SW 1271 (cell line): Measurements from ENCODE around the gene OR5AC2.

Experiments used
- DNase-seq, 2 experiments: peaks; one replicate each; lab custom pipeline; 2025; lab: John Stamatoyannopoulos, UW

Gene OR5AC2

GRCh38 chr3:98086873-98087272 is at the start of gene OR5AC2:
Gene OR5AC2, plus strand, starts transcription at chr3:98087173. Its CDS starts 0 bp downstream, at chr3:98087173.
- DNase-seq = no peak

- DNase-seq = no peak
These were observed 48.7 kb upstream of the OR5AC2 start for GRCh38 chr3:98038286-98038685.

- DNase-seq = no peak
These were observed 48.1 kb upstream of the OR5AC2 start for GRCh38 chr3:98038876-98039275.

GRCh38 chr3:98039322-98040024 is 47.5 kb upstream of the OR5AC2 start:
- DNase-seq = peak; percentile 35 to 88

GRCh38 chr3:98041350-98041749 is 45.6 kb upstream of the OR5AC2 start:
- DNase-seq = no peak

GRCh38 chr3:98048586-98048985 is 38.4 kb upstream of the OR5AC2 start:
- DNase-seq = no peak

GRCh38 chr3:98049271-98049670 is 37.7 kb upstream of the OR5AC2 start:
- no peak for DNase-seq

GRCh38 chr3:98056035-98056434 is 30.9 kb upstream of the OR5AC2 start:
- no peak for DNase-seq

GRCh38 chr3:98057631-98058030 is 29.3 kb upstream of the OR5AC2 start:
- no peak for DNase-seq

- DNase-seq = no peak
These were observed 28.6 kb upstream of the OR5AC2 start for GRCh38 chr3:98058244-98058960.

- DNase-seq = no peak
These were observed 18.1 kb upstream of the OR5AC2 start for GRCh38 chr3:98068824-98069223.

- no peak for DNase-seq
These were observed 16.1 kb upstream of the OR5AC2 start for GRCh38 chr3:98070840-98071239.

- DNase-seq = no peak
These were observed 13.5 kb upstream of the OR5AC2 start for GRCh38 chr3:98073486-98073885.

GRCh38 chr3:98095882-98096281 is 8.9 kb downstream of the OR5AC2 start:
- DNase-seq = no peak

- no peak for DNase-seq
These were observed 12.9 kb downstream of the OR5AC2 start for GRCh38 chr3:98099848-98100247.

- no peak for DNase-seq
These were observed 21.2 kb downstream of the OR5AC2 start for GRCh38 chr3:98108162-98108561.

GRCh38 chr3:98109807-98110549 is 23.0 kb downstream of the OR5AC2 start:
- DNase-seq = no peak

- DNase-seq = no peak
These were observed 23.6 kb downstream of the OR5AC2 start for GRCh38 chr3:98110550-98110908.

GRCh38 chr3:98114264-98114663 is 27.3 kb downstream of the OR5AC2 start:
- DNase-seq = no peak

- DNase-seq = no peak
These were observed 28.7 kb downstream of the OR5AC2 start for GRCh38 chr3:98115717-98116116.

- no peak for DNase-seq
These were observed 43.4 kb downstream of the OR5AC2 start, which contains the start of gene OR5H1 for GRCh38 chr3:98130421-98130820. Gene OR5H1, plus strand, starts transcription at chr3:98130721. Its CDS starts 1,977 bp downstream, at chr3:98132698.

GRCh38 chr3:98136631-98137030 is 49.7 kb downstream of the OR5AC2 start:
- DNase-seq = no peak
